Gastrocnemius medialis (tissue), 4 donors: Measurements from ENCODE around the gene NKTR.

Experiments used
- CTCF ChIP-seq, 5 experiments: fragments of 450-650 bp in 3 of 5; fragments of 200-600 bp in 2 of 5; sonication (generic) in 2 of 5; IDR thresholded peaks in 4 of 5; conservative IDR thresholded peaks in 1 of 5; 1 replicate in 4 of 5; 2 replicates in 1 of 5; pipeline ENCODE4 v1.5.1; 2016 to 2019; ENCODE audit warnings: antibody characterized with exemption in 5 of 5, mild to moderate bottlenecking in 3 of 5, moderate library complexity in 3 of 5
- POLR2A ChIP-seq, 2 donors: fragments of 450-650 bp; IDR thresholded peaks; one replicate each; pipeline ENCODE4 v1.6.1; 2017; ENCODE audit warnings: antibody characterized with exemption in 2 of 2, mild to moderate bottlenecking in 2 of 2, moderate library complexity in 2 of 2

- TF ChIP-seq POLR2A (IDR thresholded peaks at IDR 0.05) (no peak), CTCF (IDR thresholded peaks at IDR 0.05 in 4 of 5, conservative IDR thresholded peaks at IDR 0.05 in 1 of 5) (no peak)
These were observed 59.7 kb downstream of the NKTR start for GRCh38 chr3:42660131-42660715.
